ENCODE data around the gene NELFA.

DNA sequence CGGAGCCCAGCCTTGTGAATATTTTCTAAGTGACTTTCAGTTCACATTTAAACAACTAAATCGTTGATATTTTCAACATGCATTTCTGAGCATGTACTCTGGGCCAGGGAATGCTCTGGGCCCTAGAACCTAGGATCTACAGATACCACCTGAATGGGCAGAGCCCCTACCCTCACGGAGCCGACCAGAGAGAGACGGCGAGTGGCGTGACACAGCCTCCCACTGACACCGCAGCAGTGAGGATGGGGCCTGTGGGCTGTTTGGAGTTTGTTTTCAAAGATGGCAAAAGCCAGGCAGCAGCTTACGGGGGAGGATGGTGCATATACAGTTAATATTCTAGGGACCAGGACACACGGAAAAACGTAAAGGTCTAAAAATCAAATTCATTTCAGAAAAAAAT lies 17.7 kb downstream of the NELFA start:
- TF ChIP-seq POLR2A (IDR thresholded peaks at IDR 0.05; ENCODE audit: borderline replicate concordance, extremely low read depth, insufficient read depth, insufficient read length), result no peak
- TF ChIP-seq, protein P1, sequence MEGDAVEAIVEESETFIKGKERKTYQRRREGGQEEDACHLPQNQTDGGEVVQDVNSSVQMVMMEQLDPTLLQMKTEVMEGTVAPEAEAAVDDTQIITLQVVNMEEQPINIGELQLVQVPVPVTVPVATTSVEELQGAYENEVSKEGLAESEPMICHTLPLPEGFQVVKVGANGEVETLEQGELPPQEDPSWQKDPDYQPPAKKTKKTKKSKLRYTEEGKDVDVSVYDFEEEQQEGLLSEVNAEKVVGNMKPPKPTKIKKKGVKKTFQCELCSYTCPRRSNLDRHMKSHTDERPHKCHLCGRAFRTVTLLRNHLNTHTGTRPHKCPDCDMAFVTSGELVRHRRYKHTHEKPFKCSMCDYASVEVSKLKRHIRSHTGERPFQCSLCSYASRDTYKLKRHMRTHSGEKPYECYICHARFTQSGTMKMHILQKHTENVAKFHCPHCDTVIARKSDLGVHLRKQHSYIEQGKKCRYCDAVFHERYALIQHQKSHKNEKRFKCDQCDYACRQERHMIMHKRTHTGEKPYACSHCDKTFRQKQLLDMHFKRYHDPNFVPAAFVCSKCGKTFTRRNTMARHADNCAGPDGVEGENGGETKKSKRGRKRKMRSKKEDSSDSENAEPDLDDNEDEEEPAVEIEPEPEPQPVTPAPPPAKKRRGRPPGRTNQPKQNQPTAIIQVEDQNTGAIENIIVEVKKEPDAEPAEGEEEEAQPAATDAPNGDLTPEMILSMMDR (IDR thresholded peaks at IDR 0.05 in 2 of 3, conservative IDR thresholded peaks at IDR 0.05 in 1 of 3; ENCODE audit: borderline replicate concordance in 1 of 3, insufficient read depth in 1 of 3, low read depth in 2 of 3, low read length in 2 of 3), result no peak
- TF ChIP-seq SP1 (IDR thresholded peaks at IDR 0.05; ENCODE audit: low read depth), result no peak
- TF ChIP-seq ELF1 (IDR thresholded peaks at IDR 0.05; ENCODE audit: borderline replicate concordance, low read depth), result no peak
- TF ChIP-seq EZH2 (IDR thresholded peaks at IDR 0.05), result no peak
- no peak for TF ChIP-seq ZFX (IDR thresholded peaks at IDR 0.05)
- TF ChIP-seq, protein P2, sequence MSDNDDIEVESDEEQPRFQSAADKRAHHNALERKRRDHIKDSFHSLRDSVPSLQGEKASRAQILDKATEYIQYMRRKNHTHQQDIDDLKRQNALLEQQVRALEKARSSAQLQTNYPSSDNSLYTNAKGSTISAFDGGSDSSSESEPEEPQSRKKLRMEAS (IDR thresholded peaks at IDR 0.05), result no peak
- TF ChIP-seq, protein P3, sequence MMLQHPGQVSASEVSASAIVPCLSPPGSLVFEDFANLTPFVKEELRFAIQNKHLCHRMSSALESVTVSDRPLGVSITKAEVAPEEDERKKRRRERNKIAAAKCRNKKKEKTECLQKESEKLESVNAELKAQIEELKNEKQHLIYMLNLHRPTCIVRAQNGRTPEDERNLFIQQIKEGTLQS (IDR thresholded peaks at IDR 0.05), result no peak

Measured in HCT116 (cell line).